Suprapubic skin (tissue), 3 donors: ENCODE measurements around the gene MICALL2.

Source experiments
- EP300 ChIP-seq: sonication (generic); formaldehyde crosslinking; IDR thresholded peaks from one replicate; pipeline ENCODE4 v1.6.1; 2017; ENCODE audit warnings: antibody characterized with exemption
- POLR2A ChIP-seq, 2 donors: fragments of 450-650 bp; IDR thresholded peaks; one replicate each; pipeline ENCODE4 v1.6.1; 2017; ENCODE audit warnings: antibody characterized with exemption in 2 of 2, mild to moderate bottlenecking in 2 of 2, moderate library complexity in 2 of 2
- TF ChIP-seq, protein P1 (sequence below), 2 donors: fragments of 200-600 bp in 1 of 2; fragments of 450-650 bp in 1 of 2; sonication (generic) in 1 of 2; IDR thresholded peaks; one replicate each; pipeline ENCODE4 v1.5.1; 2016 to 2019; ENCODE audit warnings: antibody characterized with exemption in 2 of 2, mild to moderate bottlenecking in 1 of 2, moderate library complexity in 1 of 2

- TF ChIP-seq EP300 (no peak), POLR2A (IDR thresholded peaks at IDR 0.05) (no peak)
- TF ChIP-seq, protein P1, sequence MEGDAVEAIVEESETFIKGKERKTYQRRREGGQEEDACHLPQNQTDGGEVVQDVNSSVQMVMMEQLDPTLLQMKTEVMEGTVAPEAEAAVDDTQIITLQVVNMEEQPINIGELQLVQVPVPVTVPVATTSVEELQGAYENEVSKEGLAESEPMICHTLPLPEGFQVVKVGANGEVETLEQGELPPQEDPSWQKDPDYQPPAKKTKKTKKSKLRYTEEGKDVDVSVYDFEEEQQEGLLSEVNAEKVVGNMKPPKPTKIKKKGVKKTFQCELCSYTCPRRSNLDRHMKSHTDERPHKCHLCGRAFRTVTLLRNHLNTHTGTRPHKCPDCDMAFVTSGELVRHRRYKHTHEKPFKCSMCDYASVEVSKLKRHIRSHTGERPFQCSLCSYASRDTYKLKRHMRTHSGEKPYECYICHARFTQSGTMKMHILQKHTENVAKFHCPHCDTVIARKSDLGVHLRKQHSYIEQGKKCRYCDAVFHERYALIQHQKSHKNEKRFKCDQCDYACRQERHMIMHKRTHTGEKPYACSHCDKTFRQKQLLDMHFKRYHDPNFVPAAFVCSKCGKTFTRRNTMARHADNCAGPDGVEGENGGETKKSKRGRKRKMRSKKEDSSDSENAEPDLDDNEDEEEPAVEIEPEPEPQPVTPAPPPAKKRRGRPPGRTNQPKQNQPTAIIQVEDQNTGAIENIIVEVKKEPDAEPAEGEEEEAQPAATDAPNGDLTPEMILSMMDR (IDR thresholded peaks at IDR 0.05): no peak
These were observed 45.2 kb downstream of the MICALL2 start for GRCh38 chr7:1413936-1414639.
